GM21390 (cell line): ENCODE results near the gene UBE2E1.

Experiments
- ATAC-seq: cut with Tn5 transposase; IDR thresholded peaks from one replicate; pipeline ENCODE4 v1.9.1; 2021; ENCODE audit not compliant: unreplicated experiment

UBE2E1 gene

DNA sequence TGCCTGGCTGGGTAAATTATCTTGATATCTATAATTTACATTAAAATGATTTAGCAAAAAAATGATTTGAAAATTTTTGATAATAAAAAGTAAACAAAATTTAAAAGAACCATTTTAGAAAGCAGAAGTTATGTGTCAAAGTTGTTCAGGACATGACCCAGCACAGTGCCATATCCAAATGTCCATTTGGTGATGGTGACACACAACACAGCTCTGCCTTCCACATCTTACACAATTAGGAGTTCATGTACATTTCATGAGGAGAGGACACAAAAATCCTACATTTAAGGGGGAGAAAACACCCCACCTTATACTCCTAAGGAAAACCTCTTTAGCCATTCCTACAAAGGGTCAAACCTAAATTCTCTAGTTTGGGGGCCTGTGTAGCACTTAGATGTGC, 10.7 kb upstream of the UBE2E1 start:
- ATAC-seq, result no peak

DNA sequence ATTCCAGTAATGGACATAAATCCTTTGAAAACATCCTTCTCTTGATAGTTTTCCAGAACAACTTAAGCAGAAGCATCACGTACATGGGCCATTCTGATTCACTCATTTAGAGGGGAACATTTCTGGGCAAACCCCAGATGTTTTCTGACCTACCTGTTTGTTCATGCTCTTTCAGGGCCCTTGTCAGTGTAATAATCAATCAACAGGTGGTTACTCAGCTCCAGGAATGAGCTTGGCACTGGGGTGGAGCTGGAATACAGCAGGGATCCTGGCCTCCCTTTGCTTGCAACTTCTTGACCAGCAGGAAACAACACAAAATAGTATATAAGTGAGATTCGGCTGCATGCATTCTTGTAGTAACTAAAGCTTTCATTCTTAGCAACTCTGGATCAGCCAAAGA, 9.2 kb upstream of the UBE2E1 start:
- ATAC-seq, result no peak

DNA sequence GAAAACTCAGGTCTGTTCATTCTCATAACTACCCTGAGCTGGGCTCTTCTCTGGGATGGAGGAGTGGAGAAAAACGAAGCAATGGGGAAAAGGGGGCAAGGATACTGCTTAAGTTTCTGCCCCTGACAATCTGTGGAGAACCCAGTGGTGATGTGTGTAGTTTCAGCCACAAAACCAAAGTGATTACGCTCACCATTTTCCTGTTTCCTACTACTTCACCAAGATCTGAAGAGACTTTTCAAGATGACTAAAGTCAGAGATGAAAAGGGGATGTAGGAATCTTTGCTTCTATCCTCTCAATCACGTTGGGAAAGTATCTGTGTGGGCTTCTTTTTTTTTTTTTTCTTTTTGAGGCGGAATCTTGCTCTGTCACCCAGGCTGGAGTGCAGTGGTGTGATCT, 8.3 kb upstream of the UBE2E1 start:
- peak; percentile 87 for ATAC-seq

DNA sequence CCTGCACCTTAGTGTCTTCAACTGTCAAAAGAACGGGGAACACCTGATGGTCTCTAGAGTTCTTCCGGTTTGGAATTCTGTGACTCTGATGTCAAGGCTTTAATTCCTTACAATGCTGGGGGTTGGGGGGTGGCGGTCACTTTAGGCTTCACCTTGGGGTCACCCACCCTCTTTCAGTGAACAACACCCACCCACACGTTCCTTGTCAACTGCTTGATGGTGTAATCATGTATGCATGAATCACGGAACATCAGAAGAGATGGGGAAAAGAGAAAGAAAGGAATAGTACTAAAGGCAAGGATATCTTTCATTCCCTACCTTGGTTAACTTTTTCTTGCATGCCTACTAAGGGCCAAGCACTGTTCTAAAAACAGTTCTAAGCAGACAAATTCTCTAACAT, 7.3 kb upstream of the UBE2E1 start:
- no peak for ATAC-seq

DNA sequence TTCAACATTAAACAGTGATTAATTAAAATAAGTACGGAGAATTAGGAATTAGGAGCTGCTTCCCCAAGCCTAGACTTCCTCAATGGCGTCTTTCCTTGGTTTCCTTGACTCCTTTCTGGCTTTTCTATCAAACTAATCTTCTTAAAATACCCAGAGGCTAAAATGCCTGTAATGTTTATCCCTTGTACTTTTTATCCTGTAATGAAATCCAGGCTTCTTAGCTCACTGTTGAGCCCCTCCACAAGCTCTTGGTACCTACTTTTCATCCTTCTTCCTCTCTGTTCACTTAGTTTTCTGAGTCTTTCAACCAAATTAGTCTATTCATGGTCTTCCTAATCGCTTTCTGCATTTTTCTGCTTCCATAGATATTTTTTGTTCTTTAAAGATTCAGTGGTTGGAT, 6.9 kb upstream of the UBE2E1 start:
- no peak for ATAC-seq

DNA sequence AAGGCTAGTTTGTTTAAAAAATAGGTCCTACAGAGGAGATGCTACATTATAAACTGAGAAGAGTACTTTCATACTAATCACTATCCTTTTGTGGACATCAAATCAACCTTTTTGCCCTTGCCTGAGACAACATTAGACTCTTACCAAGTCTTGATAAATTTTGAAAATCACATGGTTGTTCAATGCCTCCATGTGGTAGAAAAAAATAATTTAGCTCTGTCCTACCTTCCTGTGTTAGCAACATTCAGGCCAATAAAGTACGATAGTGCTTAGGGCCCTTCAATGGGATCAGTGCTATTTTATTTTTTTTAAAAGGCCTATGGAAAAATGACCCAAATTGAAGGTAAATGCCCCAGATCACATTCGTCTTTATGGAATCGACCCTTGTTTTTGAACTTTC, 5.0 kb upstream of the UBE2E1 start:
- no peak for ATAC-seq

DNA sequence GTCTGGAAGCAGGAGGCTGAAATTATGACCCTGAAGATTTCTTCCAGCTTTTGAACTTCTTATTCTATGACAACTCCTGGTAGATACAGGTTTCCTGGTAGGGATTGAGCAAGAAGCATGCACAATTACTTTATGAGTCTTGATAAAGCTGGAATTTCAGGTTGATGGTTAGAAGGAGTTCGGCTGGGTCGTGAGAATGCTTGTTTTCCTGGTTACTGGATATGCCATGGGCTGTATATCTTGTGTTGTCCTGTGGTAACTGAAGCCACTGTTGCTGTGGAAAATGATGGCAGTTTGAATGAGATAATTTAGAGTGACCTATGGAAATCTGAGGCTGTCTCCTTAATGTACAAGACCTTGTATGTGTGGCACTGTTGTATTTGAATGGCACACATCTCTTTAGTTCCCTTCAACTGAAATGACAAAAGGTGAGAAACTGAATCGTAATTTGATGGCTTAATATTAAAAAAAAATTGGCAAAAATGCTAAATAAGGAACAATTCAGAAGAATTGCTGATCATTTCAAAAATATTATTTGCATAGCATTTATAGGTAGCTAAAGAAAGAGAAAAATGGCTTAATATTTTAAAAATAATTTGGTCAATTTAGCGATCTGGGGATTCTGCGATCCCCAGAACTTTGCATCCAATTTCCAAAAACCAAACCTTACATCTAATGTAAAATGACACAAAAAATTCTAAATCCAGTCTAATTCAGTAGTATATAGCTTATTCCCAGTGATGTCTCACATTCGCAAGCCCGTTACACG, 1.1 kb upstream of the UBE2E1 start:
- no peak for ATAC-seq

DNA sequence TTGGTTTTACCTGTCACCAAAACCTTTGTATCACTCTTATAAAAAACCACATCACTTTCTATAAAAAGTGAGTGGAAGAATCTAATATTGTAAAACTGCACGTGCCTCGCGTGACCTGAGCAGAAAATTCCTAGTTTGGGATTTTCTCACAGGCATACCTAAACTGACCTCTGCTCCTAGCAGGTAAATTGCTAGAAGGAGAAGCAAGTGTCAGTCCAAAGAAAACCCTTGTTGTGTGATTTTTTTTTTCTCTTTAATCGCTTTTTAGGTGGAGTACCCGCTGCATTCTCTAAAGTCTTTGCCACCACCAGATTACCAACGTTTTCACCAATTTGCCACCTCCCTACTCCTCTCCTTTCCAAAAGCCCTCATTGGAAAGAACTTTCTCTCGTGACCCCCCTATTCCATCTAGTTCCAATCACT, 534 bp upstream of the UBE2E1 start:
- no peak for ATAC-seq

DNA sequence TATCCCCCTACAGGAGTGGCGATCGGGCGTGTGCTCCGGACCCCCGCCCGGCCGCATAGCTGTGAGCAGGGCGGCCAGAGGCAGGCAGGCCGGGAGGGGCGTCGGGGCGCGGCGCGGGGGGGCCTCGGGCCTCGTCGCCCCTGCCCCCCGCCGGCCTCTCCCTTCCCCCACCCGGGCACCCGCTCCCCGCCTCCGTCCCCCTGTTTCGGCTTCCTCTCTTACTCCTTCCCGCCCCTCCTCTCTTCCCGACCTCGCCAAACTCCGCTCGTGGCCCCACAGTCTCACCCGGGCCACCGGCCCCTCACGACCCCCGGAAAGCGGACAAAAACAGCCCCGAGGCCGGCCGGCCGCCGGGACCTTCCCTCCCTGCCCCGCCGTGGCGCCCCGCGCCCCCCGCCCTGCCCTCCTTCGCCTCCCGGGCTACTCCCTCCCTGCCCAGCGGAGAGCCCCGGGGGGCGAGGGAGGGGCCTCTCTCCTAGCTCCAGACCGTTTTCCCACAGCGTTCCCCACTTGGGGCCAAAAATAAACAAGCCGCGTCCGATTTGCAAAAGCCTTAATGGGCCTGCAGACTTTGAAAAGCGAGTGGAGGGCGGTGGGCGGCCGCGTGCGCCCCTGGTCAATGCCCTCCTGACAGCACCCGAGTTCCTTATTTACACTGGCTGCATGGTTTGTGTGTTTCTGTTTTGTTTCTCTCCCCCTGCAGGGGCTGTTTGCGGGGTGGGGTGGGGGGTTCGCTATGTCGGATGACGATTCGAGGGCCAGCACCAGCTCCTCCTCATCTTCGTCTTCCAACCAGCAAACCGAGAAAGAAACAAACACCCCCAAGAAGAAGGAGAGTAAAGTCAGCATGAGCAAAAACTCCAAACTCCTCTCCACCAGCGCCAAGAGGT, 1.0 kb downstream of the UBE2E1 start:
- peak; percentile 0 for ATAC-seq

DNA sequence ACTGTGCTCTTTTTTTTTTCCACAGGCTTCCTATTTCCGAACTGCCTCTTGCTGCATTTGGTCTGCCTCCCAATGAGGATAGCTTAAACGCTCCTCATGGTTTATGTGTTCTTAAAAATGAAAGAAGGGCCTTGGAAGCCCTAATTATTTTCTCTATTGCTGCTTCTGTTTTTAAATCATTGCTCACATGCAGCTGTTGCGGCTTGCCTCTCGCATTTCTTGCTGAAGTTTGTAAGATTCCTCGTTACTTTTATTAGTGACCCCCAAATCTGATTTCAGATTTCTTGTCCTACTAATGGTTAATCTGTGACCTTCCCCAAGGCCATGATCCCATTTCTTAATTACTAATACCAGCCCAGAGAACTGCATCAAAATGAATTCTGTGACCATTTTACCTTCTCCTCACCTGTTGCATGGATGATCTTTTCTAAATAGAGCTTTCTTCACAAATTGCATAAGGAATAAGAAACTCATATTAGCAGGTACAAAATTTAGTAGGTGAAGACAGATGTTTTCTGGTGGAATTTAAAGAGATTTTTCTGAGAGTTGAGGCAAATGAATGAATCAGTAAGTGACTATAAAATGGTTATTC, 1.8 kb downstream of the UBE2E1 start:
- no peak for ATAC-seq

DNA sequence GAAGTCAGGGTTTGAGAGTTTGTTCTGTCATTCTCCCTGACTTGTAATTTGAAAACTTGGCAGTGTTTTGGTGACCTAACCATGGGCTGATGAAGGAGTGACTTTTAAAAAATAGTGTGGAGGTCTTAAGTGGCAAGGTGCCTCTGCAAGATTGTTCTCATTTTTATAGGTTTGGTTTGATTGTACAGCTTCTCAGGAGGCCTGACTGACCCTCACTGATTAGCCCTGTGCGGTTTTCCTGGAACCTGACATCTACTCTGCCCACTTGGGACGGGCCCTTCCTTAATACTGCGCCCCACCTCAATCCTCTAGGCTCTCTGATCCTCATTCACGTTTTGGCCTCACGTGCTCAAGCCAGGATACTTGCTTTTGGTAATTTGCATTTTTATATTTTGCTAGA, 2.8 kb downstream of the UBE2E1 start:
- ATAC-seq, result no peak

DNA sequence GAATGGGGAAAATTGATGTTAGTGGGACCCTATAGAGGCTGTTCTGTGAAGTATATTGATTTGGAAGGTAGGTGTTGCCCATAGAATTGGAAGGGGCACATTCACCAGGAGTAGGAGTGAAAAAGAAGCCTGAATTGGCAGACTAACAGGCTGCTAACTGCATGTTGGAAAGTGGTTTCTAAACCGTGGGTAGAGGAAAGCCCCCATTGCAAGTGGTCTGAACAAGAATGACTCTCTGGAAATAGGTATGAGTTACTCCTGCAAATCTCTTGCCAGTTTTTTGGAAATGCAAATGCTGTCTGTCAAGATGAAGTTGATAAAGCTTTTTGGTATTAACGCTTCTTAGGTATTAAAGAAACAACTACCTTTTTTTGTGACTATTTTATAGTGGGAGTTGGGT, 3.5 kb downstream of the UBE2E1 start:
- ATAC-seq, result no peak

DNA sequence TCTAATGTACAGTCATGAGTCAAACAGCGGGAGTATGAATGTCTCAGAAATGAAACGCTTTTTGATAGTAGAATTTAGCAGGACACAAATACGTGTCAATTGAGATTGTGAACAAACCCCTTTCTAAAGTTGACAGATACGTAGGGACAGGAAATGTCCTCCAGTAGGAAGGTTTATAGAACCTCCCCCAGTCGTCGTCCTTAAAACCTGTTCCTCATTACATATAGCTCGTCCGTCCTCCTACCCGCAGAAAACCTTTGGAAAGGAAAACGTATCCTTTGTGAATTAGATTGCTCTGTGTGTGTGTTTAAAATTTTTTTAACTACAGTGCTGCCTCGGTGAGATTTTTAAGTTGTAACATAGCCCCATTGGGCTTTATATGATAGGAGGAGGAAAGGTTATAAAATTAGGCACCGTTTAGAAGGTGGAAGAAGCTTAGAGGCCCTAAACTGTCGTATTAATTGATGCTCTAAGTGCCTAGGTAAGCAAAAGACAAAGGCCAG, 4.1 kb downstream of the UBE2E1 start:
- no peak for ATAC-seq

DNA sequence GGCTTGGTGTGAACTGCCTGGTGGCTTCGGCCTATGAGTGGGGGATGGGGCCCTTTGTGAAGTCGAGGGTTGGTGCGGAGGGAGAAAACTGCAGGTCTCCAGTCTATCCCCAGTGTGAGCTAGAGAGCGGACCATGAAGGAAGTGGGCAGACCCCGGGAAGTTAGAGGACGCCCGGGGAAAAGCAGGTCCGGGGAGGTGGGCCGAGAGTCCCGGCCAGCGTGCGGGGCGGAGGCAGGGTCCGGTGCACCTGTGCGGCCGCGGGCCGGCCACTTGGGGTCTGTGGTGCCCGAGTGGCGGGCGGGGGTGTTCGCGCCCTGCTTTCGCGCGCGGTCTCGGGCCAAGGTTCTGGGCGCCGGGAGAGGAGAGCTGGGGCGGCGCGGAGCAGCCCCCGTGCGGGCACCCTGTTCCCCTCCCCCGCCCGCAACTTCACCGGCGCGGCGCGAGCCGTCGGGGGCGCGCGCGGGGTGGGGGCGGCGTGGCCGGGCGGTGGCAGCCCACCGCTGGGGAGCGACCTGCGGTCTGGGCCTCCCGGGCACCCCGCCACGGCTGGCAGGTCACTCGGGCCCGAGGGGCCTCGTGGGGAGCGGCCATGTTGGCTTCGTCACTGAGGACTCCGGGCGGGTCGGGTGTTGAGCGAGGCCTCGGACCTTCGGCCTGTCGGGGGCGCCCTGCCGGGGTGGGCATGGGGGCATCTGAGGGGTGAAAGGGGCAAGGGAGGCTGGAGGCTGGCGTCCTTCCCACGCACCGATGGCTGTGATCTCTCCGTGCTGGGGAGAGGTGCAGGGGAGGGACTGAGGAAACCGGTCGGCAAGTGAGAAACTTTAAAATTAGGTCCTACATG, 4.8 kb downstream of the UBE2E1 start:
- ATAC-seq, result peak; percentile 20

DNA sequence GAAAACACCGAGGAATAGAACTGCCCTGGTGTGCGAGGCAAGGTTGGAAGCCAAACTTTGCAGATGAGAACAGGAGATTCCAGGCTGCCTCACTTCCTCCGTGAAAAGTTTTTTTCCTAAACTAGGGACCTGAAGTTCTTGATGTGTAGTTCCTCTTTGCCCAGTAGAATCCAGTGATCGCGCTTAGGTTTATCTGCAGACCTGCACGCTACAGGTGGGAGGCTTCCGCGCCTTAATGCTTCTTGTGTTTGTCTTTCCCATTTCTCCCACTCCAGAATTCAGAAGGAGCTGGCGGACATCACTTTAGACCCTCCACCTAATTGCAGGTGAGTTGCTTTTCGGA, 5.4 kb downstream of the UBE2E1 start:
- ATAC-seq, result no peak

DNA sequence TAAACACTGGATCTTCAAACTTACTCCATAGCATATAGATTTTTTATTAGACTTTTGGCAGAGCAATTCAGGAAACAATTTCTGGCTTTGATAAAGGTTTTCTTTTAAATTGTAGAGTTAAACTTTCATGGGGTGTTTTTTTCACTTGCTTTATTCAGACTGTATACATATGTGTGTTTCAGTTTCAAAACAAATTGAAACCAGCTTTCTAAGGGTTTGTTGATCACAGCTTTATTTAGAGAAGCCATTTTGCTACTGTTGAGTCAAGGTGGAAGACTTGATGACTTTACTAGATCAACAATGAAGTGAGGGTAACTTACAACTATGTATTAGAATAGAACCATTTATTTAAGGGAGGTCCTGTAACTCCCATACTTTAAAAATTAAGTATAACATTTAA, 6.2 kb downstream of the UBE2E1 start:
- peak; percentile 51 for ATAC-seq

DNA sequence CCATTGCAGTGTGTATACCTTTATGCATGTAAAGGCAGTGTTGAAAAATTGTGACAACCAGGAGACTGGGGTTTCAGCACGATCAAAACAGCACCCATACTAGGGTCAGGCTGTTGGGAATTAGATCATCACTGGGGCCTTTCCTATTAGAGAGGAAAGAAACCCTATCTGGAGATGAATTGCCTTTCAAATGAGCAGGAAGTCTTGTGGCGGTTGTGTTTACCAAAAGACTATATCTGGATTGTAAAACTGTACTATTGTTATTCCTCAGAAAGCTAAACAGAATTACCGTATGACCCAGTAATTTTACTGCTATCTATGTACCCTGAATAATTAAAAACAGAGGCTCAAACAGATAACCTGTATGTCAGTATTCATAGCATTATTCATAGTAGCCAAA, 10.1 kb downstream of the UBE2E1 start:
- ATAC-seq, result no peak

DNA sequence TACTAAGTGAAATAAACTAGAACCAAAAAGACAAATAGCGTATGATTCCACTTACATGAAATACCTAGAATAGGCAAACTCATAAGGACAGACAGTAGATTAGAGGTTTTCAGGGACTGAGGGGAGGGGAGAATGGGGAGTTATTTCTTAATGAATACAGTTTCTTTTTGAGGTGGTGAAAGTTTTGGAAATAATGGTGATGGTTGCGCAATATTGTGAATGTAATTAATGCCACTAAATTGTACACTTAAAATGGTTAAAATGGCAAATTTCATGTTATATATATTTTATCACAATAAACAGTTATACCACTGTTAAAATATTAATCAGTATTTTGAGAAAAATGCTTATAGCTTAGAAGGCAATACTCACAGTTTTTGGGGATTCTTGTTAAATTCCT, 11.0 kb downstream of the UBE2E1 start:
- ATAC-seq, result no peak

DNA sequence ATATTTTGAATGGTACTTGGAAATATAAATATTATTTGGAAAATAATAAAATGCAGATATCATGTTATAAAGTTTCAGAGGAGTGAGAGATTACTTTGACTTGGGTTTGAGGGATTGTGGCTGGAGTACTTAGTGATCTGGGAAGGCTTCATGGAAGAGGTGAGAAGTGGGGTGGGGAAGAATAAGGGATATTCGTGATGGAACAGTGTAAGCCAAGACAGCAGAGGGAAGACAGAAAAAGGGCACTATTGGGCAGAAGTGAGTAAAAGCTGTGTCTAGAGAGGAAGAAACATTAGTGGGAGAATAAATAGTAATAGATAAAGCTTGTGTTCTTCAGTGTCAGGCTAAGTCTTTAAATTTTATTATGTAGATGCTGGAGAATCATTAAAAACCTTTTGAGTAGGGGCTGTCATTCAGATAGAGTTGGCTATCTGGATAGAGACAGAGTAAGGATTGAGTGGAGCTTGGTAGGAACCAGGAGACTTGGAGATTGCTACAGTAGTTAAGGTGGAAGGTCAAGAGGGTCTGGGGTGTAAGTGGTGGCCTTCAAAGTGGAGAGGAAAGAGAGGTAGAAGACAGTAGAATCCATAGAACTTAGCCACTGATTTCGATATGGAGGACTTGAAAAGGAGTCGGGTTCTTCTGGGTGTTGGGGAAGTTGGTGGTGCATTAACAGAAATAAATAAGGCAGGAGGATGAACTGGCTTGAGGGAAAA, 11.9 kb downstream of the UBE2E1 start:
- ATAC-seq, result no peak

DNA sequence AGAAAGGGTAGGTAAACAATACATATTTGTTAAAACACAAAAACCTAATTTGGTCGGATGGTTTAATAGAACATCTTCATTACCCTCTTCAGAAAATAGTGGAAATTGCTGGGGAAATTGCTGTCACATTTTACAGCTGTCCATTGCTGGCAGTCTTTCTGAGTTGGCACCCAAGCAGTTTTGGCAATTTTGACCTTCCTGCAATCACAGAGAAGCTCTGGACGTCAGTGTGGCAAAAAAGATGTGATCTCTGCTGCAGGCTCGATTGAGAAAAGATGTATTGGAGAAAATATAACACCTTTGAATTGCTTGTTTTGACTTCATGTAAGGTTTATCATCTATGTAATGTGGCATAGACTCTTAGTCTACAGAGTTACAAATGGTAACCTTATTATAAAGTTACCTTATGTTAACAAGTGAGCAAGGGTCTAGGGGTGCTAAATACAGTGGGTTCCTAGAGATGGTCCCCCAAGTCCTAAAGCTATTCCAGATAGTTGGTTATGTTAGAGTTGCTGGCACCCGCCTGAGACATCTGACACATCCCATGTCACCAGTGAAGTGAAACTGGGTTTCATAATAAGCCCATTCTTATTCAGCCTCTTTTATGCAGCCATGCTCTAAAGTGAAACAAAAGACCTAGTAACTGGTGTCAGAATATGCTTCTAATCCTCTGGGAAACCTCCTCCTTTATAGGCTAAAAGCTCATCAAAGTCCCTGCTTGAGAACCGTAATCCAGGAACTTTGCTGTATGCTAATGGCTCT, 14.0 kb downstream of the UBE2E1 start:
- ATAC-seq, result peak; percentile 62
